GM21786 (cell line): Measurements from ENCODE around the gene PDE6H.

Experiments used
- ATAC-seq: cut with Tn5 transposase; IDR thresholded peaks from one replicate; pipeline ENCODE4 v1.9.1; 2021; ENCODE audit not compliant: unreplicated experiment

The PDE6H gene

GRCh38 chr12:14972816-14973215 is at the start of gene PDE6H:
PDE6H (plus strand) TSS chr12:14973042; CDS start chr12:14978013, 4,971 bp downstream.
- no peak for ATAC-seq

GRCh38 chr12:14923944-14924343 is 48.9 kb upstream of the PDE6H start:
- no peak for ATAC-seq

DNA sequence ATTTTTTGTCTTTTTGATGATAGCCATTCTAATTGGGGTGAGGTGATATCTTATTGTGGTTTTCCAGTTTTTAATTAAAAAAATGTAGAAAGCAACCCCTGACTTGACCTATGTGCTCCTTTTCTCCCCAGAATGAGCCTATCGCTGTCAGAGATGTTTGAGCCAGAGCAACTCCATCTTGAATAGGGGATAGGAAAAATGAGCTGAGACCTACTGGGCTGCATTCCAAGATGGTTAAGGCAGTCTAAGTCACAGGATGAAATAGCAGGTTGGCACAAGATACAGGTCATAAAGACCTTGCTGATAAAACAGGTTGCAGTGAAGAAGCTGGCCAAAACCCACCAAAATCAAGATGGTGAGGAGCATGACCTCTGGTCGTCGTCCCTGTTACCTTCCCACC is 48.3 kb upstream of the PDE6H start:
- ATAC-seq, result no peak

DNA sequence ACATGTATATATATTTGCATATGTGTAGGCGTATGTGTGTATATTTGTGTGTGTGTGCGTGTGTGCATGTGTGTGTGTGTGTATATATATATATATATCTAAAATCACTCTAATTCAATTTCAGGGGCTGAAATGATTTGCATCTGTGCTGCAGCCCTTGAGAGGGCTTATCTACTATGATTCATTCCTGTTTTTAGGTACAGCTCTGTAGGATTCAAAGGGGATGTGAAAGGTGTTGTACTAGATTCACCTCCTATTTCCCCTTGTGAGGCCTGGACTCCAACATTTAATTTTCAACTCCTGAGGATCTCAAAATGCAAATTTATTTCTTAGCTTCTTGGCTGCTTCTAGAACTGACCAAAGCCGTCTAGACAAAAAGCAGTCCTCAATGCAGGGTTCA is 45.6 kb upstream of the PDE6H start:
- no peak for ATAC-seq

- no peak for ATAC-seq
Observed at GRCh38 chr12:14928931-14929330, 43.9 kb upstream of the PDE6H start.

DNA sequence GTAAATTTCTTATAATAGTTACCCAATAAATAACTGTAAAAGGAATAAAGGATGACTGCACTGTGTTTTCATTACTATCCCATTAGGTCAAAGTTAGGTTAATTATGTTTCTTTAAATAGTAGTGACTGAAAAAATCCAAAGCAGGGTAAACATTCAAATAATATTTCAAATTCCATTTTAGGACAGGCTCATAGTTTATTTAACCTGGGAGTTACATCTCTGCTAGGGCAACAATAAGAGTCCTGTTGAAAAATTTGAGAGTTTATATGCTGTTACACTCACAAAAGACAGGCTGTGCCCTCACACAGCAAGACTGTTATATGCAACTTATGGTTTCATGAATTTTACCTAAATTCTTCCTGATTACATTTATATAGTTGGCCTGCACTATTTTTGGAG is 42.5 kb upstream of the PDE6H start:
- ATAC-seq, result no peak

DNA sequence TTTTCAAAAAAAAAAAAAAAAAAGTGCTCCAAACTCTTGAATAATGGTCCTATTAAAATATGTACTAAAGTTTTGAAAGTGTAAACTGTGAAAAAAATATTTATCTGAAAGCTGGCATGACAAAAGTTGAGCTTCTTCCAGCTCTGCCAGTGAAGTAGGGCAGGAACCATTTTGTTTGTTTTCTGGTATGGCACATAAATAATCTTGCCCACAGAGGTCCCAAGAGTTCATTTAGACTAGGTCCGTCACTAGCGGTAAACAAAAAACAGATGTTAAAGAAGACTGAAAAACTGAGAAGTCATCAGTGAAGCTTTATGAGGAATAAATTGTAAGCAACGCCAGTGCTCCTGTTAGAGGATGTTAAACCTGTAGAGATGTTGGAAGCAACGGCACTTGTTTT is 41.5 kb upstream of the PDE6H start:
- no peak for ATAC-seq

DNA sequence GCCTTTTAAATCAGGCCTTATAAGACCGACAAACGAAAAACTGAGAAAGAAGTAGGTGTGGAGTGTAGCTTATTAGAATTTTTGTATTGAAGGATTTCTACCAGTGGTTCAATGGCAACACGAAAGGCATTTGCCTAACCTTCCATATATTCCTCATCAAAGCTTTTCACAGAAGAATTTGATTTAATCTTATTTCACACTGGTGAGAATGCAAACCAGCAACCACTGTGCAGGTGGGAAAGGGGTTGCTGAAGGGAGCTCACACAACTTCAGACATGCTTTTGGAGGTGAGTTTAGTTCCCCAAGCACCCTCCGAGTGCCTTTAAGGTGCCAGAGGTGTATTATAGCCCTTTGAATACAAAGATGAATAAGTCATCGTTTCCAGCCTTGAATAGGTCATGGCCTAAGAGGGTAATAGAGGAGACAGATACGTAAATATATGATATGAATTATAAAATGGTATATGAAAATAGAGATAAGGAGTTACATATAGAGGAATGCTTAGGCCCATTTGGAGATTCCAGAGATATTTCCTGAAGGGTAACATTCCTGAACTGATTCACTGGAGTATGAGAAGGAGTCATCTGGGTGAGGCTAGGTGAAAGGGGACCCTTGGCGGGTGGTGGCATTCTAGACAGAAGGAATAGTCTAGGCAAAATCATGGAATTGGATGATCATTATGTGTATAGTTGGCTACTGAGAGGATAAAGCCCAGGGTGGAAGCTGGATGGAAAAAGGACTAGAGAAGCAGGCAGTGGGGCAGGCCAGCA is 40.9 kb upstream of the PDE6H start:
- no peak for ATAC-seq

GRCh38 chr12:14934511-14934910 is 38.3 kb upstream of the PDE6H start:
- ATAC-seq, result no peak

DNA sequence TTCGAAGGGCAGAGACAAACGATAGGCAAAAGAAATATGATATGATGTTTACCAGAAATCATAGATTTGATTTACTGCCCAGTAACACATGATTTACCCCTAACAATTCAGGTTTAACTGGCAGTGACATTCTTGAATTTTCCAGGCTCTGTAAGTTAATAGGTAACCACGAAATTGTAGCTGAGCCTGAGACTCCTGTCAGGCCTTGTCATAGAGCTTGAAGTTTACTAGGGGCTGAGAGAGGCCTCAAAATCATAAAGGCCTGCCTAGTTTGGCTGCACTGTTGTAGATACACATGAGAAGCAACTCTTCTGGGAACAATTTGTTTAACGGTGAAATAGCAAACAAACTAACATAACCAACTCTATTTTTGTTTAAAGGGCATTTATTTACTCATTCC is 37.8 kb upstream of the PDE6H start:
- ATAC-seq, result no peak

DNA sequence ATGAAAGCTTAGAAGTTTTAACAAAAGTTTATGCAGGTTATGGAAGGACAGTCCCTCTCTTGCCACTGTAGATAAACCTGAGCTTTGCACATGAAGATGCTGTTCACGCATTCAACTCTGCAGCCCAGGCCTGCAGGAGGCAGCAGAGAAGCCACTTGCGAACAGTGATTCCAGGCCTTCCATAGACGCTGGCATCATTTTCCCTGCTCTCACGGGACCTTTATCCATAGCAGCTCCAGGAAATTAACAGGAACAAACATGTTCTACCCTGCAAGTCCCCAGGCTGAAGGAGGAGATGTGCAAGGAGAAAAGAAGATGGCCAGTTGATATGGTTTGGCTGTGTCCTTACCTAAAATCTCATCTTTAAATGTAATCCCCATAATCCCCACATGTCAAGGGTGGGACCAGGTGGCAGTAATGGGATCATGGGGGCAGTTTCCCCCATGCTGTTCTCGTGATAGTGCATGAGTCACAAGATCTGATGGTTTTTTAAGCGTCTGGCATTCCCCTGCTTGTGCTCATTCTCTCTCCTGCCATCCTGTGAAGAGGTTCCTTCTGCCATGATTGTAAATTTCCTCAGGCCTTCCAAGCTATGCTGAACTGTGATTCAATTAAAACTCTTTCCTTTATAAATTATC is 36.5 kb upstream of the PDE6H start:
- ATAC-seq, result no peak

DNA sequence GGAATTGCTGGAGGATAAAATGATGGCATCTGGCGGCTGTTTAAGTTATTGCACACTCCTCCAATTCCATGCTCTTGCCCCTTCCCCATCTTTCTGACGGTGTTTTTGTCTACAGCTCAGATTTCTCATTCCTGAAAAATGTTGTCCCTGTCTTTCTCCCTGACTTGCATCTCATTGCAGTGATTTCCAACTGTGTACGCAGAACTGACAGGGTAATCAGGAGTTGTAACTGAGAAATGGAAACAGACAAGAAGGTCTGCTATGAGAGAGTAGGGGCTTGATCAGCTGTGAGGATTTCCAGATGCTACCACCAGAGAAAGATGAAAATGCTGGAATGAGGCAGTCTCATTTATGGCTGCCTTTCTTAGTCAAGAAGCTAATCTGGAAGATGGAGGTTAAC is 35.8 kb upstream of the PDE6H start:
- ATAC-seq, result no peak

- no peak for ATAC-seq
Observed at GRCh38 chr12:14937689-14938088, 35.2 kb upstream of the PDE6H start.

DNA sequence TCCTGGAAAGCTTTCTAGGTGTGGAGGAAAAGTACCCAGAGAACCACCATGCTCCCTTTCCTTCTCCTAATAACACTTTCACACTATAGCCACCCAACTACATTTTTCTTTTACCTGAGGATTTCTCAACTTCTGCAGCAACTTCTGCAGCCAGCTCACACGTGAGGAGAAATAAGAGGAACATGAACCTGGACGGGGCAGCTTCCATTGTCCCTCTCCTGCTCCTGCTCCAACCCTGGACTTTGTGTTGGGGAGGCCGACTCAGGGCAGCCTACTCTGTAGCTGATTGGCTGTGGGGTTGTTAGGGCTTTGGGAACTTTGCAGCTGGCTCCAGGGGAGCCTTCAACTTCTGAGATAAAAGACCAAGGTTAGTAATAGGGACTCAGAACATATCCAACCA is 34.5 kb upstream of the PDE6H start, which contains the start of gene ERP27:
TSS of gene ERP27 (minus strand) at position 237 of the 400 bp plus-strand sequence. CDS start at position 208, 29 bp downstream.
- ATAC-seq, result no peak

GRCh38 chr12:14941369-14941768 is 31.5 kb upstream of the PDE6H start:
- ATAC-seq, result no peak

GRCh38 chr12:14942196-14942931 is 30.5 kb upstream of the PDE6H start:
- ATAC-seq, result no peak

GRCh38 chr12:14946162-14946561 is 26.7 kb upstream of the PDE6H start:
- no peak for ATAC-seq

DNA sequence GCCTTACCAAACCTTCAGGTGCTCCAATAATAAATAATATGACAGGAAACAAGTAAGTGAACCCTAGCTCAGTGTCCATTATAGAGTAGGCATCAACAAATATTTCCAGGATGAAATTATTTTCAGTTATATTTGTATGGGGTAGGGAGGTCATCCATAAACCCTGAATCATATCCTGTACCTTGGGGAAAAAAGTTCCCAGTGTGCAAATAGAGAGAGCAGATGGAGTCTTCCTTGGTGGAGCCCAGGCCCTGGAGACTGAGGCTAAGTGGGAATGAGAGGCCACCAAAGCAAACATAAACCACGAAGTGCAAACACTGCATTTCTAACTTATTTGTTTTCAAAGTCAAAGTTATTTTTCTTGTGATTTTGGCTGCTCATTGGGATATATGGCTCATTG is 26.0 kb upstream of the PDE6H start:
- ATAC-seq, result no peak

- peak; percentile 96 for ATAC-seq
Observed at GRCh38 chr12:14948672-14949071, 24.2 kb upstream of the PDE6H start.

DNA sequence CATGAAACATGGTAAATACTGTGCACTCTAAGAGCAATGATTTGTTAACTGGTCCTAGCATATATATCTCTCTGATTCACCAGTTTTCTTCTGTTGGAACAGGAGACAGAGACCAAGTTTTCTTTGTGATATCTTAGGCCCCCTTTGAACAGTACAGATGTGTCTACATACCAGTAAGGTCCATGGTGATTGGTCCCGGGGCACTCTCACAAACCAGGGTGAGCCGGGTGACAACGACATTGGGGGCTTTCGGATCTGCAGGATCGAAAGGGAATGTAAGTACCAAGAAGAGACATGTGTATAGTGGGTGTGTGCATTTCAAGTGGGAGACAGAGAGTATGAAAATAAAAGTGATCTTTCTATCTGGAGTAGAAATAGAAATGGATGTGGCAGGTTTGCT is 23.2 kb upstream of the PDE6H start:
- no peak for ATAC-seq

DNA sequence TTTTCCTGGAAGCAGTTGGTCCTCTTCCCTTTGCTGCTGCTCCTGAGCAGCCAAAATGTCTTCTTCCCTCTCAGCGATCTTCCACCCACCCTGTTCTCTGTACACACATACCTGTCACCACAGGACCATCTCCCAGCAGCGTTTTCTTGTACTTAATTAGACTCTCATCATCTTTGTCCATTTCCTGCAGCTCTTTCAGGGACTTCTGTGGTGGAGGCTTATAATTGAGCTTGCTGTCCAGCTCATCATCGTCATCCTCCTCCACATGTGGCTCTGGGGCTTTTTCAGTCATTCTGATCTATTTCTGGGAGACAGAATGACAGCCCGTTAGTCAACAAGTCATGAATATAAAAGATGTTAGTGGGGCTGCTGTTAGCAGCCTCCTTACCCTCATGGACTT is 22.4 kb upstream of the PDE6H start:
- no peak for ATAC-seq
